SK-N-SH (cell line): ENCODE results near the gene NACA2. TPM values are rescaled to one million over a fixed set of nuclear protein-coding genes. Genes with fewer than 3 reads are reported as not detected.

Experiments
- CTCF ChIA-PET: fragments of 300-600, 350-600 bp; formaldehyde crosslinking; extraction: SDS; loops from one replicate; lab custom pipeline; 2021; lab: Yijun Ruan, JAX
- POLR2A ChIA-PET: fragments of 350-600 bp; sonication (Branson Sonifier 250); formaldehyde crosslinking; extraction: SDS; loops from one replicate; lab custom pipeline; 2020; ENCODE audit warnings: antibody characterized with exemption, inconsistent platforms; lab: Yijun Ruan, JAX
- DNase-seq: peaks from one replicate; pipeline ENCODE4 v3.0.0; 2012
- H2AFZ ChIP-seq: fragments of 200-600 bp; sonication (generic); 2 replicates; pipeline ENCODE4 v1.8.1; 2016; ENCODE audit warnings: antibody characterized with exemption, mild to moderate bottlenecking, low read depth
- H3F3A ChIP-seq: fragments of 200-600 bp; sonication (generic); replicated peaks from 2 replicates; pipeline ENCODE3; 2016; ENCODE audit warnings: antibody characterized with exemption, mild to moderate bottlenecking; ENCODE audit not compliant: insufficient read depth
- H3K27ac ChIP-seq, 2 experiments: fragments of 200-500 bp in 1 of 2; fragments of 200-600 bp in 1 of 2; sonication (Bioruptor generic) in 1 of 2; sonication (generic), shearing (Covaris generic) in 1 of 2; 2 replicates each; pipeline versions ENCODE4 v1.5.1 to v1.6.1; 2014 to 2016; ENCODE audit warnings: low read depth in 2 of 2, inconsistent platforms in 1 of 2, low read length in 1 of 2, mild to moderate bottlenecking in 1 of 2, mixed read lengths in 1 of 2
- H3K27me3 ChIP-seq: fragments of 200-600 bp; sonication (generic), shearing (Covaris generic); 2 replicates; pipeline ENCODE4 v1.6.1; 2016; ENCODE audit warnings: mixed run types; ENCODE audit not compliant: insufficient read depth
- H3K36me3 ChIP-seq, 2 experiments: fragments of 200-500 bp in 1 of 2; fragments of 200-600 bp in 1 of 2; sonication (Bioruptor generic) in 1 of 2; sonication (generic) in 1 of 2; replicated peaks in 1 of 2; 2 replicates each; pipeline versions ENCODE3 to v1.5.1; 2014 to 2016; ENCODE audit warnings: low read length in 1 of 2, mild to moderate bottlenecking in 1 of 2; ENCODE audit not compliant: insufficient read depth in 2 of 2, control insufficient read depth in 1 of 2
- H3K4me1 ChIP-seq, 2 experiments: fragments of 200-500 bp in 1 of 2; fragments of 200-600 bp in 1 of 2; sonication (Bioruptor generic) in 1 of 2; sonication (generic), shearing (Covaris generic) in 1 of 2; 2 replicates each; pipeline versions ENCODE4 v1.5.1 to v1.6.1; 2014 to 2016; ENCODE audit warnings: low read depth in 1 of 2, low read length in 1 of 2, mixed run types in 1 of 2; ENCODE audit not compliant: insufficient read depth in 2 of 2, control insufficient read depth in 1 of 2
- H3K4me2 ChIP-seq: fragments of 200-600 bp; sonication (generic), shearing (Covaris generic); 2 replicates; pipeline ENCODE4 v1.6.1; 2017; ENCODE audit warnings: mixed run types
- H3K4me3 ChIP-seq, 2 experiments: fragments of 200-500 bp in 1 of 2; fragments of 200-600 bp in 1 of 2; sonication (Bioruptor generic) in 1 of 2; sonication (generic), shearing (Covaris generic) in 1 of 2; 2 replicates each; pipeline versions ENCODE4 v1.5.1 to v1.8.1; 2014 to 2016; ENCODE audit warnings: low read depth in 2 of 2, inconsistent platforms in 1 of 2, low read length in 1 of 2, mild to moderate bottlenecking in 1 of 2, mixed read lengths in 1 of 2, moderate library complexity in 1 of 2
- H3K79me2 ChIP-seq: fragments of 200-600 bp; sonication (generic); 2 replicates; pipeline ENCODE4 v1.8.1; 2017; ENCODE audit warnings: mild to moderate bottlenecking; ENCODE audit not compliant: insufficient read depth
- H3K9ac ChIP-seq: fragments of 200-600 bp; sonication (generic); 2 replicates; pipeline ENCODE4 v1.6.1; 2017; ENCODE audit warnings: mixed run types
- H3K9me2 ChIP-seq: fragments of 200-600 bp; sonication (generic); 2 replicates; pipeline ENCODE4 v1.6.1; 2017; ENCODE audit warnings: mixed run types
- H3K9me3 ChIP-seq: fragments of 200-600 bp; sonication (generic); 2 replicates; pipeline ENCODE4 v1.6.1; 2017; ENCODE audit warnings: mixed run types, mild to moderate bottlenecking, moderate library complexity
- H4K20me1 ChIP-seq: fragments of 200-600 bp; sonication (generic); 2 replicates; pipeline ENCODE4 v1.6.1; 2017; ENCODE audit warnings: mild to moderate bottlenecking, mixed run types; ENCODE audit not compliant: insufficient read depth
- EP300 ChIP-seq, 2 experiments: IDR thresholded peaks; 2 replicates each; pipeline versions ENCODE4 v1.4.0 to v1.6.1; 2012; ENCODE audit warnings: borderline replicate concordance in 1 of 2, low read depth in 1 of 2, low read length in 1 of 2
- FOSL2 ChIP-seq: IDR thresholded peaks from 2 replicates; pipeline ENCODE4 v1.4.0; 2012; ENCODE audit warnings: low read depth, mild to moderate bottlenecking, moderate library complexity, borderline replicate concordance
- FOXM1 ChIP-seq: IDR thresholded peaks from 2 replicates; pipeline ENCODE4 v1.4.0; 2012; ENCODE audit warnings: low read depth, mild to moderate bottlenecking
- GATA2 ChIP-seq: sonication (generic); formaldehyde crosslinking; IDR thresholded peaks from 2 replicates; pipeline ENCODE4 v1.5.0; 2020; ENCODE audit warnings: mild to moderate bottlenecking, missing genetic modification reagents
- JUND ChIP-seq: IDR thresholded peaks from 2 replicates; pipeline ENCODE4 v1.4.0; 2012
- MEF2A ChIP-seq: IDR thresholded peaks from 2 replicates; pipeline ENCODE4 v1.4.0; 2012; ENCODE audit warnings: low read depth, borderline replicate concordance
- NFIC ChIP-seq: IDR thresholded peaks from 2 replicates; pipeline ENCODE4 v1.4.0; 2012; ENCODE audit warnings: borderline replicate concordance
- POLR2AphosphoS5 ChIP-seq: IDR thresholded peaks from 2 replicates; pipeline ENCODE4 v1.6.1; 2012; ENCODE audit warnings: low read depth, low read length
- RAD21 ChIP-seq: IDR thresholded peaks from 2 replicates; pipeline ENCODE4 v1.6.1; 2012; ENCODE audit warnings: mild to moderate bottlenecking, low read length
- RCOR1 ChIP-seq: fragments of 150-350 bp; IDR thresholded peaks from 2 replicates; pipeline ENCODE4 v1.6.1; 2017; ENCODE audit warnings: antibody characterized with exemption, low read length
- RFX5 ChIP-seq: IDR thresholded peaks from 2 replicates; pipeline ENCODE4 v1.6.1; 2012; ENCODE audit warnings: mild to moderate bottlenecking, improper control_type of control experiment, low read length
- SIN3A ChIP-seq: IDR thresholded peaks from 2 replicates; pipeline ENCODE4 v1.6.1; 2012; ENCODE audit warnings: low read depth, mild to moderate bottlenecking, low read length, moderate library complexity, borderline replicate concordance
- SMC3 ChIP-seq: IDR thresholded peaks from 2 replicates; pipeline ENCODE4 v1.6.1; 2012; ENCODE audit warnings: low read depth, low read length, improper control_type of control experiment
- TAF1 ChIP-seq: IDR thresholded peaks from 2 replicates; pipeline ENCODE4 v1.6.1; 2012; ENCODE audit warnings: low read depth, mild to moderate bottlenecking, low read length, moderate library complexity, borderline replicate concordance
- TCF12 ChIP-seq: IDR thresholded peaks from 2 replicates; pipeline ENCODE4 v1.4.0; 2012
- TEAD4 ChIP-seq: IDR thresholded peaks from 2 replicates; pipeline ENCODE4 v1.4.0; 2012; ENCODE audit warnings: mild to moderate bottlenecking, borderline replicate concordance; ENCODE audit not compliant: insufficient read depth
- YY1 ChIP-seq: IDR thresholded peaks from 2 replicates; pipeline ENCODE4 v1.4.0; 2012; ENCODE audit warnings: low read depth, mild to moderate bottlenecking
- WGBS: methylation state at CpG from one replicate; pipeline ENCODE4 v1.1.6; 2017; ENCODE audit warnings: low lambda C conversion rate; 5-methylcytosine and 5-hydroxymethylcytosine counted together
- polyA plus RNA-seq, 3 experiments: library from polyadenylated mRNA; depleted of rRNA; stranded (reverse); fragments of >200 nt; gene quantifications; 2 replicates each; pipeline ENCODE4 v1.2.3, GENCODE V29; 2012
- TF ChIP-seq, protein P1 (sequence below): fragments of 200-600 bp; sonication (generic); IDR thresholded peaks from 2 replicates; pipeline ENCODE4 v1.6.1; 2017; ENCODE audit warnings: antibody characterized with exemption, mild to moderate bottlenecking, moderate library complexity
- TF ChIP-seq, protein P2 (sequence below): IDR thresholded peaks from 2 replicates; pipeline ENCODE4; 2012
- TF ChIP-seq, protein P3 (sequence below): IDR thresholded peaks from 2 replicates; pipeline ENCODE4 v1.4.0; 2012; ENCODE audit warnings: low read depth, borderline replicate concordance

The NACA2 gene
- polyA plus RNA-seq, 1 of the 3 experiments (the other 2 are of a cell fraction) = not detected

DNA sequence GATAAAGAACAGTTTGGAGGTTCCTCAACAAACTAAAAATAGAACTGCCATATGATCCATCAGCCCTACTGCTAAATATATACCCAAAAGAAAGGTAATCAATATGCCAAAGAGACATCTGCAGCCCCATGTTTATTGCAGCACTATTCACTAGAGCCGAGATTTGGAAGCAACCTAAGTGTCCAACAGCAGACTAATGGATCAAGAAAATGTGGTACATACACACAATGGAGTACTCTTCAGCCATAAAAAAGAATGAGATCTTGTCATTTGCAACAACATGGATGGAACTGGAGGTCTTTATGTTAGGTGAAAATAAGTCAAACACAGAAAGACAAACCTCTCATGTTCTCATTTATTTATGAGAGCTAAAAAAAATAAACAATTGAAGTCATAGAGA lies 48.8 kb upstream of the NACA2 start:
- Histone ChIP-seq H3K4me2 (no peak overlapping the region), H3K27ac (no peak overlapping the region), H3K4me1 (no peaks in the 10 kb centered on the region), H3K9ac (no peak overlapping the region), H3K36me3 (no peaks in the 10 kb centered on the region), H3K9me3 (no peaks in the 10 kb centered on the region), H2AFZ (no peak overlapping the region), H3K27me3 (no peaks in the 10 kb centered on the region), H3K4me3 (no peak overlapping the region), H3K79me2 (no peaks in the 10 kb centered on the region), H3F3A (peaks cover 3% of the 10 kb centered on the region), H3K9me2 (no peaks in the 10 kb centered on the region), H4K20me1 (no peaks in the 10 kb centered on the region)
- DNase-seq = no peak
- TF ChIP-seq, protein P1, sequence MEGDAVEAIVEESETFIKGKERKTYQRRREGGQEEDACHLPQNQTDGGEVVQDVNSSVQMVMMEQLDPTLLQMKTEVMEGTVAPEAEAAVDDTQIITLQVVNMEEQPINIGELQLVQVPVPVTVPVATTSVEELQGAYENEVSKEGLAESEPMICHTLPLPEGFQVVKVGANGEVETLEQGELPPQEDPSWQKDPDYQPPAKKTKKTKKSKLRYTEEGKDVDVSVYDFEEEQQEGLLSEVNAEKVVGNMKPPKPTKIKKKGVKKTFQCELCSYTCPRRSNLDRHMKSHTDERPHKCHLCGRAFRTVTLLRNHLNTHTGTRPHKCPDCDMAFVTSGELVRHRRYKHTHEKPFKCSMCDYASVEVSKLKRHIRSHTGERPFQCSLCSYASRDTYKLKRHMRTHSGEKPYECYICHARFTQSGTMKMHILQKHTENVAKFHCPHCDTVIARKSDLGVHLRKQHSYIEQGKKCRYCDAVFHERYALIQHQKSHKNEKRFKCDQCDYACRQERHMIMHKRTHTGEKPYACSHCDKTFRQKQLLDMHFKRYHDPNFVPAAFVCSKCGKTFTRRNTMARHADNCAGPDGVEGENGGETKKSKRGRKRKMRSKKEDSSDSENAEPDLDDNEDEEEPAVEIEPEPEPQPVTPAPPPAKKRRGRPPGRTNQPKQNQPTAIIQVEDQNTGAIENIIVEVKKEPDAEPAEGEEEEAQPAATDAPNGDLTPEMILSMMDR = no peak
- TF ChIP-seq TAF1 = no peak
- TF ChIP-seq SMC3 = no peak
- no peak for TF ChIP-seq GATA2 (CRISPR knock-in tag)
- TF ChIP-seq, protein P2, sequence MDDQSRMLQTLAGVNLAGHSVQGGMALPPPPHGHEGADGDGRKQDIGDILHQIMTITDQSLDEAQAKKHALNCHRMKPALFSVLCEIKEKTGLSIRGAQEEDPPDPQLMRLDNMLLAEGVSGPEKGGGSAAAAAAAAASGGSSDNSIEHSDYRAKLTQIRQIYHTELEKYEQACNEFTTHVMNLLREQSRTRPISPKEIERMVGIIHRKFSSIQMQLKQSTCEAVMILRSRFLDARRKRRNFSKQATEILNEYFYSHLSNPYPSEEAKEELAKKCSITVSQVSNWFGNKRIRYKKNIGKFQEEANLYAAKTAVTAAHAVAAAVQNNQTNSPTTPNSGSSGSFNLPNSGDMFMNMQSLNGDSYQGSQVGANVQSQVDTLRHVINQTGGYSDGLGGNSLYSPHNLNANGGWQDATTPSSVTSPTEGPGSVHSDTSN = no peak
- TF ChIP-seq POLR2AphosphoS5 = no peak
- no peak for TF ChIP-seq RAD21
- no peak for TF ChIP-seq TEAD4
- TF ChIP-seq MEF2A = no peak
- no peak for TF ChIP-seq YY1
- TF ChIP-seq JUND = no peak
- TF ChIP-seq FOSL2 = no peak
- TF ChIP-seq, protein P3, sequence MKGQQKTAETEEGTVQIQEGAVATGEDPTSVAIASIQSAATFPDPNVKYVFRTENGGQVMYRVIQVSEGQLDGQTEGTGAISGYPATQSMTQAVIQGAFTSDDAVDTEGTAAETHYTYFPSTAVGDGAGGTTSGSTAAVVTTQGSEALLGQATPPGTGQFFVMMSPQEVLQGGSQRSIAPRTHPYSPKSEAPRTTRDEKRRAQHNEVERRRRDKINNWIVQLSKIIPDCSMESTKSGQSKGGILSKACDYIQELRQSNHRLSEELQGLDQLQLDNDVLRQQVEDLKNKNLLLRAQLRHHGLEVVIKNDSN = no peak
- ChIA-PET POLR2A (no interaction called here), CTCF (interaction anchor here (1.8 kb wide), 1 partner anchor 9 kb away, joined by 4 read pairs; no protein-coding TSS in a partner anchor)
- WGBS = 13% methylated on average over 1 of the region's 1 CpG

DNA sequence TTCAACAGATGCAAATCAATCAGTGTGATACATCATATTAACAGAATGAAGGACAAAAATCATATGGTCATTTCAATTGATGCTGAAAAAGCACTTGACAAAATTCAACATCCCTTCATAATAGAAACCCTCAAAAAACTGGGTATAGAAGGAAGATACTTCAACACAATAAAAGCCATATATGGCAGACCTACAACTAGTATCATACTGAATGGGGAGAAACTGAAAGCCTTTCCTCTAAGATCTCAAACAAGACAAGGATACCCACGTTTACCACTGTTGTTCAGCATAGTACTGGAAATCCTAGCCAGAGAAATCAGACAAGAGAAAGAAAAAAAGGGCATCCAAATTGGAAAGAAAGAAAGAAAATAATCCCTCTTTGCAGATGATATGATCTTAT lies 47.1 kb upstream of the NACA2 start:
- H3K4me2 ChIP-seq = no peak overlapping the region
- no peak for TF ChIP-seq YY1
- TF ChIP-seq RCOR1 = no peak
- no peak for TF ChIP-seq FOSL2
- no peak for TF ChIP-seq SIN3A
- TF ChIP-seq, protein P3 = no peak
- TF ChIP-seq TCF12 = no peak
- TF ChIP-seq, protein P2 = no peak
- TF ChIP-seq NFIC = no peak
- TF ChIP-seq RFX5 = no peak
- TF ChIP-seq EP300 (IDR thresholded peaks at IDR 0.05; ENCODE audit: borderline replicate concordance in 1 of 2, low read depth in 1 of 2, low read length in 1 of 2) = no peak
- TF ChIP-seq TEAD4 = no peak
- TF ChIP-seq FOXM1 = no peak
- no peak for TF ChIP-seq RAD21
- TF ChIP-seq MEF2A = no peak
- H3F3A ChIP-seq = peaks cover 3% of the 10 kb centered on the region
- H4K20me1 ChIP-seq = no peaks in the 10 kb centered on the region
- 33% methylated on average over 1 of the region's 1 CpG for WGBS
- H3K4me1 ChIP-seq = no peaks in the 10 kb centered on the region
- no peaks in the 10 kb centered on the region for H3K36me3 ChIP-seq
- no peaks in the 10 kb centered on the region for H3K9me2 ChIP-seq
- POLR2A ChIA-PET = no interaction called here
- H3K79me2 ChIP-seq = no peaks in the 10 kb centered on the region
- CTCF ChIA-PET = interaction anchor here (0.6 to 2.0 kb wide), 2 partner anchors 199 to 813 kb away, joined by 3 to 9 read pairs; no protein-coding TSS in a partner anchor
- no peak for DNase-seq
- no peak overlapping the region for H3K9ac ChIP-seq
- no peak overlapping the region for H2AFZ ChIP-seq
- no peaks in the 10 kb centered on the region; the same call in 1 of the 2 replicates for H3K9me3 ChIP-seq
- no peak overlapping the region for H3K4me3 ChIP-seq
- no peak overlapping the region for H3K27ac ChIP-seq
- H3K27me3 ChIP-seq = no peaks in the 10 kb centered on the region
